ENCODE results near the gene ATL3. TPM values are rescaled to one million over a fixed set of nuclear protein-coding genes. Genes with fewer than 3 reads are reported as not detected.
A peak's percentile ranks its signal among the peaks of the same experiment; 100 is the strongest.

ATL3 gene
- total RNA-seq, 4 donors from 2014 or later, result 78.7 to 106 (median 98.4) TPM

- Histone ChIP-seq H3K27ac (peak overlapping the region; percentile 5 to 37 (median 20)), H3K36me3 (no peaks in the 10 kb centered on the region), H3K27me3 (no peaks in the 10 kb centered on the region), H3K9me3 (no peaks in the 10 kb centered on the region), H3K4me3 (replicated peaks in 1 of 3) (no peak overlapping the region), H3K4me1 (peaks cover 4 to 17% of the 10 kb centered on the region in 2 donors)
- 56 to 65% methylated on average over 10 of the region's 10 CpGs for WGBS, 2 donors
- TF ChIP-seq POLR2A (IDR thresholded peaks at IDR 0.05) (no peak), CTCF (IDR thresholded peaks at IDR 0.05) (no peak)
- intact Hi-C loops (cut with DNase I), result no loop called here
- DNase-seq, result no peak
These were observed 96.1 kb downstream of the ATL3 start for GRCh38 chr11:63574856-63575602.

Small RNA genes within 50 kb of the gene (small RNA-seq; reads per million reads assigned to genes)
- not detected for gene AP000753.3

Other genes starting within 250 kb of the ATL3 start
- gene PLAAT5, start 180.2 kb downstream of the ATL3 start, total RNA-seq, result 1 to 10 TPM in 1 of 4 donors, under 1 TPM in 3; 0.34 to 1.1 (median 0.59) TPM
- gene LGALS12, start 165.3 kb downstream of the ATL3 start, total RNA-seq, result under 1 TPM in 1 of 4 donors, not detected in 3; 0.94 TPM
- 10 to 100 TPM; 23.5 to 53.6 (median 39.8) TPM for gene PLAAT4, start 134.6 kb downstream of the ATL3 start, total RNA-seq
- 1 to 10 TPM in 1 of 4 donors, not detected in 3; 1.4 TPM for gene PLAAT2, start 108.0 kb downstream of the ATL3 start, total RNA-seq
- 10 to 100 TPM; 42.8 to 96.0 (median 74.6) TPM for gene PLAAT3, start 56.9 kb downstream of the ATL3 start, total RNA-seq
- 100 to 1,000 TPM; 155 to 232 (median 209) TPM for gene RTN3, start 10.1 kb upstream of the ATL3 start, total RNA-seq
- gene ZFTA, start 97.4 kb upstream of the ATL3 start, total RNA-seq, result 10 to 100 TPM; 14.7 to 29.7 (median 18.6) TPM
- gene SPINDOC, start 142.1 kb upstream of the ATL3 start, total RNA-seq, result 10 to 100 TPM in 2 of 4 donors, 1 to 10 TPM in 2; 7.4 to 12.6 (median 10.3) TPM
- 10 to 100 TPM; 28.2 to 57.7 (median 48.6) TPM for gene MARK2, start 167.7 kb upstream of the ATL3 start, total RNA-seq
- gene RCOR2, start 245.8 kb upstream of the ATL3 start, total RNA-seq, result under 1 TPM in 1 of 4 donors, not detected in 3; 0.24 TPM